ENCODE results near the gene ITFG2. TPM values are rescaled to one million over a fixed set of nuclear protein-coding genes. Genes with fewer than 3 reads are reported as not detected.

Gene ITFG2
- total and polyA plus RNA-seq, 9 of the 15 experiments (the other 6 are each of a cell fraction or from before 2014, with no cell fraction given): 15.0 to 22.8 (median 19.4) TPM

DNA sequence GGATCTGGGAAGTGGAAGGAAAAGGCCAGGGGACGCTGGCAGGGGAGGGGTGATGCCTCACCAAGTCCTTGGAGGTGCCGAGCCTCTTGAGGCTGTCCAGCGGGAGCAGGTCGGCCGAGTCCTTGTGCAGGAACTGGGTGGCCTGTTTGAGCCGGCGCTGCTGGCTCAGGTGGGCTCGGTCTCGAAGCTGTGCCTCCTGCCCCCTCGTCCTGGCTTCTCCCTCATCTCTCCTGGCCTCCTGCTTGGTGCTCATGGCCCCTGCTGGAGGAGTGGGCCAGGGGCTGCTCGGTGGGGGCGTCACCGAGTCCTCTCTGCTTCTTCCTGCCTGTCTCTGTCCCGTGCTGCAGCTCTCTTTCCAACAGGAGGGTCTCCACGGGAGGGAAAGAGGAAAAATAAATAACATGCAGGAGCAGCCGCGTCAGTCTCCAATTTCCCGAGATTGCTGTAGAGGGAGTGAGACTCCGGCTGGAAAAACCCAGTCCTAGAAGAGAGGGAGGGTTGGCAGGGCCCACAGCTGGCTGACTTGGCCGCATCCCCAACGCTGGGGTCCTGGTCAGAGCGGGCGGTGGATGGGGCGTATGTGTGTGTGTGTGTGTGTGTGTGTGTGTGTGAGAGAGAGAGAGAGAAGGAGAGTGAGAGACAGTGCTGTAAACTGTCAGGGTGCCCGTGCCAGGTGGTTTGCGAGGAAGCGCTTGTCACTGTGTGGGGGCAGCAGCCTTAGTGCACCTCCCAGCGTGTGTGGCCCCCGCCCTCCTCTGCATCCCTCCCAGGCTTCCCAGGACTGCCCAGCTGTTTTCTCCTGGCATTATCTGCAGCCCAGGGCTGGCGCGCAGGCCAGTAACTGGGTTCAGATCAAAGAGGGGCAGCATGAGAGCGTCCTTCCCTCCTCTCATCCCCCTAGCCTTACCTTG, 22.4 kb downstream of the ITFG2 start, which contains the start of gene NRIP2:
NRIP2 (minus strand) TSS at position 455 of the 911 bp plus-strand sequence; CDS start at position 403, 52 bp downstream.
- H4K20me1 ChIP-seq (replicated peaks; ENCODE audit: control insufficient read depth, insufficient read depth, low read length): no peaks in the 10 kb centered on the region
- ChIA-PET CTCF (ENCODE audit: low intra/inter-chr PET ratio) (no interaction called here), POLR2A (interaction anchor here (0.7 kb wide), 1 partner anchor 11 kb away, joined by 3 read pairs; no protein-coding TSS in a partner anchor)
- FAIRE-seq: no peak
- no peak within 1 kb of the TSS for H2AFZ ChIP-seq (ENCODE audit: low read depth, low read length)
- H3K4me1 ChIP-seq (replicated peaks in 1 of 2; ENCODE audit: control insufficient read depth in 2 of 2, insufficient read depth in 2 of 2, low read length in 2 of 2): peaks cover 0 to 8% of the 10 kb centered on the region in 2 experiments; a peak in 3 of 5 replicates
- 63% methylated on average over 12 of the region's 32 CpGs for WGBS (ENCODE audit: insufficient coverage, low coverage, missing lambda C conversion rate)
- no peak for DNase-seq (ENCODE audit: extremely low read depth in 1 of 4, low spot score in 3 of 4)
- no peak within 1 kb of the TSS for H3K4me3 ChIP-seq
- H3K79me2 ChIP-seq (ENCODE audit: control insufficient read depth, insufficient read depth, low read length): no peaks in the 10 kb centered on the region
- no TSS peak for BruUV-seq (replicated peaks)
- no peaks in the 10 kb centered on the region for H3K36me3 ChIP-seq (ENCODE audit: control insufficient read depth, insufficient read depth, low read length)
- no peaks in the 10 kb centered on the region for H3K9me1 ChIP-seq (ENCODE audit: control insufficient read depth, insufficient read depth, low read length)
- H3K27me3 ChIP-seq (ENCODE audit: control insufficient read depth in 2 of 2, insufficient read depth in 2 of 2, low read length in 2 of 2): no peaks in the 10 kb centered on the region
- no peak for TF ChIP-seq MECOM (CRISPR knock-in tag; IDR thresholded peaks at IDR 0.05)
- peak; percentile 50; the same call in 1 of the 2 replicates for TF ChIP-seq POLR2G (IDR thresholded peaks at IDR 0.05; ENCODE audit: low read depth, low read length)
- in situ Hi-C loops (cut with MboI) (no loop called here), intact Hi-C loops (cut with micrococcal nuclease) (no loop called here)
- ATAC-seq: no peak
- no peak within 1 kb of the TSS for H3K4me2 ChIP-seq (ENCODE audit: insufficient read depth, low read length)
- no peaks in the 10 kb centered on the region for H3K9me3 ChIP-seq (replicated peaks; ENCODE audit: control insufficient read depth, insufficient read depth, low read depth, low read length)
- H3K27ac ChIP-seq (ENCODE audit: extremely low read depth, low read depth, low read length): no peak within 1 kb of the TSS
- peak within 1 kb of the TSS in 1 of 2 experiments; percentile 35; a peak in 1 of 4 replicates for H3K9ac ChIP-seq (ENCODE audit: insufficient read depth in 1 of 2, low read depth in 2 of 2, low read length in 2 of 2)

Measured in K562 (cell line).